ENCODE measurements around the gene SLC23A2. TPM values are rescaled to one million over a fixed set of nuclear protein-coding genes. Genes with fewer than 3 reads are reported as not detected.
"Not testable (repeated sequence)": the region's sequence is repeated elsewhere in the genome, so short reads cannot be mapped to it uniquely, and the experiment has no call there.

Gene SLC23A2
- polyA plus RNA-seq (ENCODE audit: insufficient read length in 12 of 12), result 10 to 100 TPM in 9 of 12 donors, 1 to 10 TPM in 2, not detected in 1; 8.3 to 19.2 (median 11.4) TPM
- long read RNA-seq, donor 1, full-length matches to known transcripts, result 1 of 1 reads
- long read RNA-seq, donor 1, partial matches to known transcripts, result 0 of 1 reads
- long read RNA-seq, donor 1, other reads (novel, unspliced or antisense), result 0 of 1 reads
- long read RNA-seq, donor 2, full-length matches to known transcripts, result 2 of 11 reads
- long read RNA-seq, donor 2, partial matches to known transcripts, result 9 of 11 reads
- long read RNA-seq, donor 2, other reads (novel, unspliced or antisense), result 0 of 11 reads
- long read RNA-seq, donor 3, full-length matches to known transcripts, result 1 of 1 reads
- long read RNA-seq, donor 3, partial matches to known transcripts, result 0 of 1 reads
- long read RNA-seq, donor 3, other reads (novel, unspliced or antisense), result 0 of 1 reads
- long read RNA-seq, donor 4, result 0 reads
- long read RNA-seq, donor 5, result 0 reads
- long read RNA-seq, donor 6, result 0 reads
- long read RNA-seq, donor 7, result 0 reads
- long read RNA-seq, donor 8, result 0 reads
- long read RNA-seq, donor 9, result 0 reads
- long read RNA-seq, donor 10, result 0 reads
- long read RNA-seq, donor 11, result 0 reads

DNA sequence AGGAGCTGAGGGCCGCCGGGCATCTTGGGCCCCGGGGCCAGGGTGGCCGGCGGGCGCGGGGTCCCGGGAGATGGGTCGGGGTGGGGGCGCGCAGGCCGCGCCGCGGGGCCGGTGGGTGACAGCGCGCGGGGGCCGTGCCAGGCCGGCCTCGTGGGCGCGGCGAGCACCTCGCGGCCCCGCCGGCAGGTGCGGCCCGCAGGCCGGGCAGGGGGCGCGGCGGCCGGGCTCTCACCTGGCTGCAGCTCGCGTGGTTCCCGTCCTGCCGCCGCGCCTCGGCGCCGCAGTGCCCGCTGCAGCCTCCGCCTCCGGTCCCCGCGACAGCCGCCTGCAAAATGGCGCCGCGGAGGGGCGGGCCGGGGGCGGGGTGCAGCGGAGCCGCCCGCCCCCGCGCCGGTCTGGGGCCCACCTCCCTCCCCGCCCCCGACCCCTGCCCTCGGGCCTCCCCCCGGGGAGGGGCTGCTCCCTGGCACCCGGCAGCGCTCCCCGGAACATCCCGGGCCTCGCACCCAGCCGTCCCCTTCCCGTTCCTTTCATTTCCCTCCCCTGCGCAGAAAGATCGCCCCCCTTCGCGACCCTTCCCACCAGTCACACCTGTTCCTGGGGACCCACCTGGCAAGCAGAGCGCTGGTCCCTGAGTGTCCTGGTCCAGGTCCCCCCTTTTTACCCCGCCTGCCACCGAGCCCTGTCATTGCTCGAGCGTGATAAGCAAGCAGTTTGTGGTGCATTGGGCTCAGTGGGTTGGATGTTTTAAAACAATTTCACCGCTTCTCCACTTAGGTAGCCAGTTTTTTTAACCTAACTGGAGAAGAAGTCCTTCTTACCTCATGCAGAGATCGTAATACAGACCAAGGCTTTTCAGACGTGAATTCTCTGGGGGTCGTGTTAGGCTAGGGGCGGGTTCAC is at the start of gene SLC23A2:
Gene SLC23A2, minus strand, starts transcription at position 337 of the 903 bp plus-strand sequence. CDS start 68,948 bp downstream, outside the sequence.
- peak; percentile 19 for DNase-seq

DNA sequence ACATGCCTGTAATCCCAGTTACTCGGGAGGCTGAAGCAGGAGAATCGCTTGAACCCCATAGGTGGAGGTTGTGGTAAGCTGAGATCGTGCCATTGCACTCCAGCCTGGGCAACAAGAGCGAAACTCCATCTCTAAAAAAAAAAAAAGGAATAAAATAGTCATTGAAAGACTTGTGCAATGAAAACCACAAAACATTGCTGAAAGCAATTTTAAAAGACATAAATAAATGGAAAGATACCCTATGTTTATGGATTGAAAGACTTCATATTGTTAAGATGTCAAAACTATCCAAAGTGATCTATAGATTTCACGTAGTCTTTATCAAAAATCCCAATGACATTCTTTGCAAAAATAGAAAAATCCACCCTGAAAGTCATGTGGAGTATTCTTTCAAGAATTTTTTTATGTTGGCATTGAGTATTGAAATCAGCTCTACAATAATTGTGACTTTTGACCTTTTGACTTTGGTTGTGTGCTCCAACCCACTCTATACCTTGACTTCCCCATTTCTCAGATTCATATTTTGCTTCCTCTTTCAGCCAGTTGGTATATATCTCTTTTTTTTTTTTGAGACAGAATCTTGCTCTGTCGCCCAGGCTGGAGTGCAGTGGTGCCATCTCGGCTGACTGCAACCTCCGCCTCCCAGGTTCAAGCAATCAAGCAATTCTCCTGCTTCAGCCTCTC is 45.5 kb upstream of the SLC23A2 start:
- DNase-seq, result no peak

DNA sequence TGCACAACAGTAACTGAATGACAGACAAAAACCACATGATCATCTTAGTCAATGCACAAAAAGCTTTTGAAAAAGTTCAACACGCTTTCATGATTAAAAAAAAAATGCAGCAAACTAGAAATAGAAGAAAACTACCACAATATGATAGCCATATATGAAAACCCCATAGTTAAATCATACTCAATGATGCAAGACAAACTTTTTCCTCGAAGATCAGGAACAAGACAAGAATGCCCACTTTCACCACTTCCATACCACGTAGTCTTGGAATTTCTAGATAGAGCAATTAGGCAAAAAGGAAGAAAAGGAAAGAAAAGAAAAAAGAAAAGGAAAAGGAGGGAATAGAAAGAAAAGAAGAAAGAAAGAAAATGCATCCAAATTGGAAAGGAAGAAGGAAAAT is 44.6 kb upstream of the SLC23A2 start:
- DNase-seq, result no peak

DNA sequence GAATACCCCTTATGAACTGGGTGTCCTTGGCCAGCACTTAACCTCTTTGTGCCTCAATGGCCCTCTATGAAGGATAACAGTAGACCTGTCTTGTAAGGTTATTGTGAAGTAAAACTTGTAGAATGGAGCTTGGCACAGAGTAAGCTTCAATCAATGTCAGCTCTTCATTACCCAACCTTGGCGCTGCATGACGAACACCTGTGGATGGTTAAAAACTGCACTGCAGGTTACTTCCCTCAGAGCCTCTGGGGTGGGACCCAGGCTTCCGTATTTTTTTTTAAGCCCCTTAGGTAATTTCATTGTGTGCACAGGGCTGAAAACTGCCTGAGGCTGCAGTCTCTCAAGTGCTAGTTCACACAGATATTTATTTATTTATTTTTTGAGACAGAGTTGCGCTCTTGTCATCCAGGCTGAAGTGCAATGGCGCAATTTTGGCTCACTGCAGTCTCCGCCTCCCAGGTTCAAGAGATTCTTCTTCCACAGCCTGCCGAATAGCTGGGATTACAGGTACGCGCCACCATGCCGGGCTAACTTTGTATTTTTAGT is 42.8 kb upstream of the SLC23A2 start:
- DNase-seq, result no peak

DNA sequence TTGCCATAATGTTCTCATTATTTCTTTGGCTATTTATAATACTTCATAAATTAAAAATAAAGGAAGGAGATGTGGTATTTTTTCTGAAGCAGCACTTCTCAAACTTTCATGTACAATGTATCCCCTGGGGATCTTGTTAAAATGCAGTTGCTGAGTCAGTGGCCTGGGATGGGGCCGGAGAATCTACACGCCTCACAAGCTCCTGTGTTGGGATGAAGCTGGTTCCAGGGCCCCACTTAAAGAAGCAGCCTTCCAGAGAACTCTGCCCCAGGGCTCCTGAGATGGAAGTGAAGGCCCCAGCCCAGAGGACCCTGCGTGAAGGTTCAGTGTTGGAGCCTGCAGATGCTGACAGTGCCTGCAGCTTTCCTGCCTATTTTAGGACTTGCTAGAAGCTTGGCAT is 40.1 kb upstream of the SLC23A2 start:
- no peak for DNase-seq

- DNase-seq, result no peak
These were observed 39.0 kb upstream of the SLC23A2 start for GRCh38 chr20:5040345-5040744.

- DNase-seq, result no peak
These were observed 38.6 kb upstream of the SLC23A2 start for GRCh38 chr20:5039889-5040288.

DNA sequence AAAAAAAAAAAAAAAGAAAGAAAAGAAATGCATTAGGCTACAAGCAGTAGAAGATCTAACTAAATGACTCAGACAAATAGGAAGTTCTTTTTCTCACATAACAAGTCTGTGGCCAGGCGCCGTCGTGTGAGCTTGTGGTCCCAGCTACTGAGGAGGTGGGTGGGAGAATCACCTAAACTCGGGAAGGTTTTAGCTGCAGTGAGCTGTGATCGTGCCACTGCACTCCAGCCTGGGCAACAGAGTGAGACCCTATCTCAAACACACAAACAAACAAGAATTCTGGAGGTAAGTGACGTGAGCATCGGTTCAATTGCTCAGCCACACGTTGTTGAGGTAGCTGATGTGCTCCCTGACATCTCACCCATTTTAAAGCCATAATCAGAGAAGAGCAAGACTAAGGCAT is 37.9 kb upstream of the SLC23A2 start:
- no peak for DNase-seq

DNA sequence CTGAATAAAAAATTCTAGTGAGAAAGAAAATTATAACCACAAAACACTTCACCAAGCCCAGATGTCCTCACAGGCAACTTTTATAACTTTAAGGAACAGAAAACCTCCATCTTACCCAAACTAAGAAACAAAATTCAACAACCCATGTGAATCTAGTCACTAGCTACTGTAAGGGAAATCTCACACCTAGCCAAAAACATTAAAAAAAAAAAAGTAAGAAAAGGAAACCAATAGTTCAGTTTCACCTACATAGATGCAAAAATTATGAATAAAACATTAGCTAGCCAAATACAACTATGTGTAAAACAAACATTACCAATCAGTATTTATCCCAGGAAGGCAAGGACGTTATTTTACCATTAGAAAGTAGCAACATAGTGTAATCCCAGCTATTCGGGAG is 35.5 kb upstream of the SLC23A2 start:
- no peak for DNase-seq

GRCh38 chr20:5035518-5035917 is 34.2 kb upstream of the SLC23A2 start:
- not testable (repeated sequence) for DNase-seq

GRCh38 chr20:5033566-5033965 is 32.3 kb upstream of the SLC23A2 start:
- no peak for DNase-seq

DNA sequence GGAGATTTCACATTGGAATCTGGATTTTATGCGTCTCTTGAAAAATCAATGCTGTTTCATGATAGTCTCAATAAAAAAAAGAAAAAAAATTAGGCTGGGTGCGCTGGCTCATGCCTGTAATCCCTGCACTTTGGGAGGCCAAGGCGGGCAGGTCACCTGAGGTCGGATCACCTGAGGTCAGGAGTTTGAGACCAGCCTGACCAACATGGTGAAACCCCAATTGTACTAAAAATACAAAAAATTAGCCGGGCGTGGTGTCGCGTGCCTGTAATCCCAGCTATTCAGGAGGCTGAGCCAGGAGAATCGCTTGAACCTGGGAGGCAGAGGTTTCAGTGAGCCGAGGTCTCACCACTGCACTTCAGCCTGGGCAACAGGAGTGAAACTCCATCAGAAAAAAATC is 30.4 kb upstream of the SLC23A2 start:
- DNase-seq, result not testable (repeated sequence)

- no peak for DNase-seq
These were observed 29.9 kb upstream of the SLC23A2 start for GRCh38 chr20:5031206-5031557.

DNA sequence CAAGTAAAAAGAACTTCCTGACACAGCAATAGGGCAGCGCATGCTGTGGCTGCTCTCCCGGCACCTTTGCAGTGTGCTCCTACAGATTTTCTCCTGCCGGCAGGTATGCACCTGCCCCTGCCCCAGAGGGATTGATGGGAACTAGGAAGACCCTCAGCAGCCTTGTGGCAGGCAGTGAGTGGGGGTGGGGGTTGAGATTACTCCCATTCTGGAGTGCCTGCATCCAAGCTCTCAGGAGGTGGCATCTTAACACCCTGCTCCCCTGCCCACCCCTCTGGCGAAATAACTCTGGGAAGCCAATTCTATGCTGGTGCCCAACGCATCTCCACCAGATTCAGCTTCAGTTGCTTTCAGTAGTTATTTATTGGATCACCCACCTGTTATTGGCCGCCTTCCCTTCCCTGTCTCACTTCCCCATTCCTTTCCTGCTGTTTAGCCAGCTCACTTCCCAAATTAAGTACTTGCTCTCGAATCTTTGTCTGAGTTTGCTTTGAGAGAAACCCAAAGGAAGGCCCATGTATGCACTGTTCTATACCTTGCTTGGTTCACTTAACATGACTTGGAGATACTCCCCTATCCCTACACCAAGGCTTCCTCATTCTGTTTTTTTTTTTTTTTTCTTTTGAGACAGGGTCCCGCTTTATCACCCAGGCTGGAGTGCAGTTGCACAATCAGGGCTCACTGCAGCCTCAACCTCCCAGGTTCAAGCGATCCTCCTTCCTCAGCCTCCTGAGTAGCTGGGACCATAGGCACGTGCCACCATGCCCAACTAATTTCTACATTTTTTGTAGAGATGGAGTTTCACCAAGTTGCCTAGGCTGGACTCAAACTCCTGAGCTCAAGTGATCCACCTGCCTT is 29.3 kb upstream of the SLC23A2 start:
- no peak for DNase-seq

- DNase-seq, result not testable (repeated sequence)
These were observed 27.1 kb upstream of the SLC23A2 start for GRCh38 chr20:5028258-5029059.

GRCh38 chr20:5024982-5025381 is 23.7 kb upstream of the SLC23A2 start:
- no peak for DNase-seq

DNA sequence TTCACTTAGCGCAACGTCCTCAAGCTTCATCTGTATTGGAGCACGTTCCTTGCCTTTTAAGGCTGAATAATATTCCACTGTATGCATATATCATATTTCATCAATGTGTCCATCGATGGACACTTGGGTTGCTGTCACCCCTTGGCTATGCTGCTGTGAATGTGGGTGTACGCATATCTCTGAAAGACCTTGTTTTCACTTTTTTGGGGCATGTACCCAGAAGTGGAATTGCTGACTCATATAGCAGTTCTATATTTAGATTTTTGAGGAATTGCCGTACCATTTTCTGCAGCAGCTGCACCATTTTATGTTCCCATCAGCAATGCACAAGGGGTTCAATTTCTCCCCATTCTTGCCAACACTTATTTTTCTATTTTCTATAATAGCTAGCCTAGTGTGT is 22.8 kb upstream of the SLC23A2 start:
- DNase-seq, result no peak

DNA sequence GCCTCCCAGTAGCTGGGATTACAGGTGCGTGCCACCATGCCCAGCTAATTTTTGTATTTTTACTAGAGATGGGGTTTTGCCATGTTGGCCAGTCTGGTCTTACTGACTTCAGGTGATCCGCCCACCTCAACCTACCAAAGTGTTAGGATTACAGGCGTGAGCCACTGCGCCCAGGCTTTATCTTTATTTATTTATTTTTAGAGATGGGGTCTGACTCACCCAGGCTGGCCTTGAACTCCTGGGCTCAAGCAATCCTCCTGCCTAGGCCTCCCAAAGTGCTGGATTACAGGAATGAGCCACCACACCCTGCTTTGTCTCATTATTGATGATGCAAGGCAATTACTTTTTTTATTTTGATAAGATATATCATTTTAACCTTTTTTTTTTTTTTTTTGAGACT is 21.9 kb upstream of the SLC23A2 start:
- not testable (repeated sequence) for DNase-seq

DNA sequence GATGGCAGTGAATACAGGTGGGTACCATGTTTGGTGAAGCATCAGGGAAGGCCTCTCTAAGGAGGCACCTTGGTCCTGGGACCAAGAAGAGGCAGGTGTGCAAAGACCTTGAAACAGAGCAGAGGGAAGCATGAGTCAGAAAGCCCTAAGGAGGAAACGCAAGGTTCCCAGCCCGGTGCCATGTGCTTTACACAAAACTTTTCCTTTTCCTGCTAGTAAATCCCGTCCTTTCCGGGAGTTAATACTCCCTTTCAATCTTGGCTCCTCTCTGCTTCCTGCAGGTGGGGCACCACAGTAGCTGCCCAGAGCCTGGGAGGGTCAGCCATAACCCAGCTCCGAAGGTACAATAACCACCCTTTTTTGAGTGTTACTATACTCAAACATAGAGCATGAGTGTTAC is 19.4 kb upstream of the SLC23A2 start:
- no peak for DNase-seq

All from muscle of arm (tissue), 14 donors.